Measurements from ENCODE around the gene CDC42BPA. TPM values are rescaled to one million over a fixed set of nuclear protein-coding genes. Genes with fewer than 3 reads are reported as not detected.

Gene CDC42BPA
- total RNA-seq, 1 donor from 2014 or later = 1.0 TPM

GRCh38 chr1:227323171-227323966, 5.1 kb upstream of the CDC42BPA start:
- no peaks in the 10 kb centered on the region for H3K36me3 Mint-ChIP-seq (ENCODE audit: low read depth)
- DNase-seq (ENCODE audit: low spot score) = no peak
- H3K27ac Mint-ChIP-seq = no peak overlapping the region
- H3K9me3 Mint-ChIP-seq = no peaks in the 10 kb centered on the region
- intact Hi-C loops (cut with micrococcal nuclease) = no loop called here
- no peaks in the 10 kb centered on the region for H3K4me1 Mint-ChIP-seq (ENCODE audit: low read depth)
- no peak overlapping the region for H3K4me3 Mint-ChIP-seq
- peaks cover 40% of the 10 kb centered on the region for H3K27me3 Mint-ChIP-seq (ENCODE audit: insufficient read depth)

GRCh38 chr1:227322376-227322775, 4.1 kb upstream of the CDC42BPA start:
- intact Hi-C loops (cut with micrococcal nuclease) = no loop called here
- no peaks in the 10 kb centered on the region for H3K36me3 Mint-ChIP-seq (ENCODE audit: low read depth)
- peaks cover 43% of the 10 kb centered on the region for H3K27me3 Mint-ChIP-seq (ENCODE audit: insufficient read depth)
- H3K4me1 Mint-ChIP-seq (ENCODE audit: low read depth) = peaks cover 4% of the 10 kb centered on the region
- DNase-seq (ENCODE audit: low spot score) = no peak
- no peak overlapping the region for H3K27ac Mint-ChIP-seq
- H3K9me3 Mint-ChIP-seq = no peaks in the 10 kb centered on the region
- H3K4me3 Mint-ChIP-seq = no peak overlapping the region

- no peaks in the 10 kb centered on the region for H3K9me3 Mint-ChIP-seq
- H3K4me3 Mint-ChIP-seq = no peak overlapping the region
- H3K27me3 Mint-ChIP-seq (ENCODE audit: insufficient read depth) = peaks cover 55% of the 10 kb centered on the region
- DNase-seq (ENCODE audit: low spot score) = no peak
- H3K4me1 Mint-ChIP-seq (ENCODE audit: low read depth) = peaks cover 17% of the 10 kb centered on the region
- H3K36me3 Mint-ChIP-seq (ENCODE audit: low read depth) = no peaks in the 10 kb centered on the region
- no peak overlapping the region for H3K27ac Mint-ChIP-seq
- intact Hi-C loops (cut with micrococcal nuclease) = no loop called here
Observed at GRCh38 chr1:227321035-227321434, 2.7 kb upstream of the CDC42BPA start.

- no peaks in the 10 kb centered on the region for H3K9me3 Mint-ChIP-seq
- no peak for DNase-seq (ENCODE audit: low spot score)
- no peak overlapping the region for H3K4me3 Mint-ChIP-seq
- intact Hi-C loops (cut with micrococcal nuclease) = no loop called here
- H3K27ac Mint-ChIP-seq = no peak overlapping the region
- H3K36me3 Mint-ChIP-seq (ENCODE audit: low read depth) = no peaks in the 10 kb centered on the region
- H3K4me1 Mint-ChIP-seq (ENCODE audit: low read depth) = peaks cover 20% of the 10 kb centered on the region
- H3K27me3 Mint-ChIP-seq (ENCODE audit: insufficient read depth) = peaks cover 60% of the 10 kb centered on the region
Observed at GRCh38 chr1:227320476-227320875, 2.2 kb upstream of the CDC42BPA start.

GRCh38 chr1:227318853-227319607, 738 bp upstream of the CDC42BPA start:
- Mint-ChIP-seq H3K36me3 (ENCODE audit: low read depth) (no peaks in the 10 kb centered on the region), H3K9me3 (no peaks in the 10 kb centered on the region), H3K4me1 (ENCODE audit: low read depth) (peaks cover 20% of the 10 kb centered on the region), H3K27me3 (ENCODE audit: insufficient read depth) (peaks cover 66% of the 10 kb centered on the region), H3K27ac (peak overlapping the region; percentile 12), H3K4me3 (peak overlapping the region; percentile 81)
- no peak for DNase-seq (ENCODE audit: low spot score)
- intact Hi-C loops (cut with micrococcal nuclease) = loop anchor here (5.0 kb wide), 1 partner anchor 492 kb away; no protein-coding TSS in a partner anchor

- H3K4me3 Mint-ChIP-seq = peak overlapping the region; percentile 81
- DNase-seq (ENCODE audit: low spot score) = no peak
- H3K27me3 Mint-ChIP-seq (ENCODE audit: insufficient read depth) = peaks cover 69% of the 10 kb centered on the region
- intact Hi-C loops (cut with micrococcal nuclease) = loop anchor here (5.0 kb wide), 1 partner anchor 490 kb away; no protein-coding TSS in a partner anchor
- no peaks in the 10 kb centered on the region for H3K36me3 Mint-ChIP-seq (ENCODE audit: low read depth)
- H3K4me1 Mint-ChIP-seq (ENCODE audit: low read depth) = peaks cover 20% of the 10 kb centered on the region
- H3K9me3 Mint-ChIP-seq = no peaks in the 10 kb centered on the region
- H3K27ac Mint-ChIP-seq = no peak overlapping the region
Observed at GRCh38 chr1:227317523-227318015, 723 bp downstream of the CDC42BPA start.

GRCh38 chr1:227317011-227317451, 1.3 kb downstream of the CDC42BPA start:
- peak overlapping the region; percentile 30 for H3K4me3 Mint-ChIP-seq
- no peaks in the 10 kb centered on the region for H3K36me3 Mint-ChIP-seq (ENCODE audit: low read depth)
- H3K27me3 Mint-ChIP-seq (ENCODE audit: insufficient read depth) = peaks cover 67% of the 10 kb centered on the region
- DNase-seq (ENCODE audit: low spot score) = no peak
- no peak overlapping the region for H3K27ac Mint-ChIP-seq
- H3K9me3 Mint-ChIP-seq = no peaks in the 10 kb centered on the region
- intact Hi-C loops (cut with micrococcal nuclease) = loop anchor here (5.0 kb wide), 1 partner anchor 490 kb away; no protein-coding TSS in a partner anchor
- H3K4me1 Mint-ChIP-seq (ENCODE audit: low read depth) = peaks cover 20% of the 10 kb centered on the region

- Mint-ChIP-seq H3K27me3 (ENCODE audit: insufficient read depth) (peaks cover 65% of the 10 kb centered on the region), H3K4me3 (peak overlapping the region; percentile 42), H3K4me1 (ENCODE audit: low read depth) (peaks cover 20% of the 10 kb centered on the region), H3K36me3 (ENCODE audit: low read depth) (no peaks in the 10 kb centered on the region), H3K9me3 (no peaks in the 10 kb centered on the region), H3K27ac (no peak overlapping the region)
- no peak for DNase-seq (ENCODE audit: low spot score)
- intact Hi-C loops (cut with micrococcal nuclease) = loop anchor here (5.0 kb wide), 1 partner anchor 489 kb away; no protein-coding TSS in a partner anchor
Observed at GRCh38 chr1:227316456-227316855, 1.8 kb downstream of the CDC42BPA start.

- Mint-ChIP-seq H3K4me3 (peak overlapping the region; percentile 42), H3K9me3 (no peaks in the 10 kb centered on the region), H3K36me3 (ENCODE audit: low read depth) (no peaks in the 10 kb centered on the region), H3K4me1 (ENCODE audit: low read depth) (peaks cover 20% of the 10 kb centered on the region), H3K27me3 (ENCODE audit: insufficient read depth) (peaks cover 58% of the 10 kb centered on the region), H3K27ac (no peak overlapping the region)
- DNase-seq (ENCODE audit: low spot score) = no peak
- intact Hi-C loops (cut with micrococcal nuclease) = loop anchor here (5.0 kb wide), 1 partner anchor 488 kb away; no protein-coding TSS in a partner anchor
Observed at GRCh38 chr1:227315629-227316346, 2.5 kb downstream of the CDC42BPA start.

GRCh38 chr1:227314014-227314848, 4.1 kb downstream of the CDC42BPA start:
- intact Hi-C loops (cut with micrococcal nuclease) = no loop called here
- no peak overlapping the region for H3K27ac Mint-ChIP-seq
- no peaks in the 10 kb centered on the region for H3K36me3 Mint-ChIP-seq (ENCODE audit: low read depth)
- no peak for DNase-seq (ENCODE audit: low spot score)
- H3K9me3 Mint-ChIP-seq = no peaks in the 10 kb centered on the region
- no peak overlapping the region for H3K4me3 Mint-ChIP-seq
- peaks cover 44% of the 10 kb centered on the region for H3K27me3 Mint-ChIP-seq (ENCODE audit: insufficient read depth)
- H3K4me1 Mint-ChIP-seq (ENCODE audit: low read depth) = peaks cover 20% of the 10 kb centered on the region

- Mint-ChIP-seq H3K4me3 (no peak overlapping the region), H3K9me3 (no peaks in the 10 kb centered on the region), H3K36me3 (ENCODE audit: low read depth) (no peaks in the 10 kb centered on the region), H3K4me1 (ENCODE audit: low read depth) (peaks cover 17% of the 10 kb centered on the region), H3K27ac (no peak overlapping the region), H3K27me3 (ENCODE audit: insufficient read depth) (peaks cover 33% of the 10 kb centered on the region)
- intact Hi-C loops (cut with micrococcal nuclease) = no loop called here
- no peak for DNase-seq (ENCODE audit: low spot score)
Observed at GRCh38 chr1:227312361-227313025, 5.8 kb downstream of the CDC42BPA start.

Measured in activated T-helper 1 cell treated with anti-CD3 and anti-CD28 coated beads, Interleukin-12 subunit alpha, Interleukin-12 subunit beta, Interleukin-2, Interleukin-4 antibody, amounts not matched to agents 30 ng/mL and 10 ng/mL and 1 ng/mL, durations not matched to agents 14 hours and 24 hours and 36 hours (primary cell).